ENCODE results near the gene CCDC112.
A peak's percentile ranks its signal among the peaks of the same experiment; 100 is the strongest.

CCDC112 gene

DNA sequence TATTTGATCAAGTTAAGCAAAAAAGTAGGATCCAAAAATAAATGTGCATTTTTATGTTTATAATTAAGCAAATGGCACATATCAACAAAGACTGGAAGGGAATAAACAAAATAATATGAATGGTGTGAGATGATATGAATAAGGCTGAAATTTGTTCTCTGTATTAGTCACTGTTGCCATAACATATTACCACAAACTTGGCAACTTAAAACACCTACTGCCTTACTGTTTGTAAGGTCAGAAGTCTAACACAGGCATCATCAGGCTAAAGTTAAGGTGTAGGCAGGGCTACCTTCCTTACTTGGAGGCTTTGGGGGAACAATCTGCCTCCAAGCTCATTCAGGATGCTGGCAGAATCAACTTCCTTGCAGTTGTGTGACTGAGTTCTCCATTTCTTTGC is 53.0 kb downstream of the CCDC112 start:
- POLR2A ChIA-PET (ENCODE audit: low non-redundant PET): no interaction called here
- TF ChIP-seq, protein P1, sequence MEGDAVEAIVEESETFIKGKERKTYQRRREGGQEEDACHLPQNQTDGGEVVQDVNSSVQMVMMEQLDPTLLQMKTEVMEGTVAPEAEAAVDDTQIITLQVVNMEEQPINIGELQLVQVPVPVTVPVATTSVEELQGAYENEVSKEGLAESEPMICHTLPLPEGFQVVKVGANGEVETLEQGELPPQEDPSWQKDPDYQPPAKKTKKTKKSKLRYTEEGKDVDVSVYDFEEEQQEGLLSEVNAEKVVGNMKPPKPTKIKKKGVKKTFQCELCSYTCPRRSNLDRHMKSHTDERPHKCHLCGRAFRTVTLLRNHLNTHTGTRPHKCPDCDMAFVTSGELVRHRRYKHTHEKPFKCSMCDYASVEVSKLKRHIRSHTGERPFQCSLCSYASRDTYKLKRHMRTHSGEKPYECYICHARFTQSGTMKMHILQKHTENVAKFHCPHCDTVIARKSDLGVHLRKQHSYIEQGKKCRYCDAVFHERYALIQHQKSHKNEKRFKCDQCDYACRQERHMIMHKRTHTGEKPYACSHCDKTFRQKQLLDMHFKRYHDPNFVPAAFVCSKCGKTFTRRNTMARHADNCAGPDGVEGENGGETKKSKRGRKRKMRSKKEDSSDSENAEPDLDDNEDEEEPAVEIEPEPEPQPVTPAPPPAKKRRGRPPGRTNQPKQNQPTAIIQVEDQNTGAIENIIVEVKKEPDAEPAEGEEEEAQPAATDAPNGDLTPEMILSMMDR (conservative IDR thresholded peaks at IDR 0.05; ENCODE audit: low read depth): no peak
- CTCF ChIA-PET: interaction anchor here (0.6 to 0.9 kb wide), 3 partner anchors 9 to 1003 kb away, joined by 3 to 5 read pairs (median 3); no protein-coding TSS in a partner anchor
- H3K27ac ChIP-seq: no peak overlapping the region
- DNase-seq (ENCODE audit: low spot score): peak; percentile 35

DNA sequence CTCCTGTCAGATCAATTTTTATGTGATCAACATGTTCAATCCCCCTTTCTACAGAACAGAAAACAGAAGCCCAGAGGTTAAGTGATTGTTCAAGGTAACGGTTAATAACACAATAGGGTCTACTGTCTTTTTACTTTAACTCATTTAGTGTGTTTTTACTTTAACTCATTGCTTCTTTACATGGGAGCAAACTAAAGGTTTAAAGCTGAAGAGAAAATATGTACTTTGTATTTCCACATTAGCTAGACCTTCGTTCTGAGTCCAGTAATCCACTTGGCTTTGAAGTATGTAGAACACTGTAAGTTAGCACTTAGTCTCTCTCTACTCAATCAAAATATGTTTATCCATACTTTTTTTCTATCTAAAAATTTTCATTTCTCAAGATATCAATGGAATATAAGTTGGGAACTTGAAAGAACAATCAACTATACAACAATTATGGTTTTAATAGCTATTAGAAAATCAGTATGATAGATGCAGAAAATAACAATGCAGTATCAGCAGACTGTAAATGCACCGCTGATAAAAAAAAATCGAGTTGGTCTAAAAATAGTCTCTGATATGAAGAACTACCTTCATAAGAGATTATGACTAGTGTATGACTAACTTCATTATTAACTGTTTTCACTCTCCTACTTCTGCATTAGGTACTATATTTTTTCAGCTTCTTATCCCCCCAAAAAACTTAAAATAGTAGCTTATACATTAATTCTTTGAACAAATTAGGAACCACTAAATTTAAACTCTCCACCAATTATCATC is 54.4 kb downstream of the CCDC112 start:
- TF ChIP-seq, protein P1 (conservative IDR thresholded peaks at IDR 0.05; ENCODE audit: low read depth): no peak
- peak; percentile 17 for DNase-seq (ENCODE audit: low spot score)
- H3K27ac ChIP-seq: no peak overlapping the region
- POLR2A ChIA-PET (ENCODE audit: low non-redundant PET): interaction anchor here (0.6 kb wide), 1 partner anchor 401 kb away, joined by 6 read pairs; no protein-coding TSS in a partner anchor
- CTCF ChIA-PET: no interaction called here

DNA sequence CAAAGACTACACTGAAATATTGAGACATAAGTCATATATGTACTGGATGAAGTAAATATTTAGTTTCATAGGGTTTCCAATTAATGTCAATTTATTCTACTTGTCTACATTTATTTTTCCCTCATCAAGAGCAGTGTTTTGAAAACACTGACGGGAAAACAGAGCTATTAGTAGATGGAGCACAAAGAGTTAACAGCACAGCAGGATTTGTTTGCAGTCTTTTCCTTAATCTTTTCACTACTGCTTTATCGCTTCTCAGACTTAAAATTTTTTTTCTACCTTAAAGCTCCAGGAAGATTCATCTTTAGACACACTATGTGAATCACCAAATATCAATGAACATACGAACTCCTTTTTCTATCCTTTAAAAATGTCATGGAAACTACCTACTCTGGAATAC is 59.4 kb downstream of the CCDC112 start:
- TF ChIP-seq, protein P1 (conservative IDR thresholded peaks at IDR 0.05; ENCODE audit: low read depth): no peak
- no peak overlapping the region for H3K27ac ChIP-seq
- CTCF ChIA-PET: interaction anchor here (0.5 to 0.6 kb wide), 2 partner anchors 29 to 198 kb away, joined by 3 to 5 read pairs; no protein-coding TSS in a partner anchor
- POLR2A ChIA-PET (ENCODE audit: low non-redundant PET): no interaction called here
- no peak for DNase-seq (ENCODE audit: low spot score)

DNA sequence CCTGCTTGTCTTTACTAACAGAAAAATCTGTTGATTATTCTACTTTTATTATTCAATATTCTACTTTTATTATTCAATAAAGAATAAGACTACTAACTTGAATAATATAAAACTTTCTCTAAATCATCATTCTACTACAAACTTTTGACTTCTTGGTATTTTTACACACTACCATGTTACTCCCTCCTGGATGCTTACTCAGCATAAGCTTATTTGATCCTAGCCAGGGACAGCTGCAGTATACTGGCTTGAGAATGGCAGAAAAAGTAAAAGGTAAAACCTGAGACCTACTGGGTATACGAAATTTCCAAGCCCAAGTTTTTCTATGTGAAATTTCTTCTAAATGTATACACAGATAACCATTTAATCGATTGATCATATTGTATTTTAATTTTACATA is 59.9 kb downstream of the CCDC112 start:
- CTCF ChIA-PET: interaction anchor here (0.6 kb wide), 1 partner anchor 198 kb away, joined by 5 read pairs; no protein-coding TSS in a partner anchor
- H3K27ac ChIP-seq: no peak overlapping the region
- TF ChIP-seq, protein P1 (conservative IDR thresholded peaks at IDR 0.05; ENCODE audit: low read depth): no peak
- POLR2A ChIA-PET (ENCODE audit: low non-redundant PET): no interaction called here
- DNase-seq (ENCODE audit: low spot score): no peak

DNA sequence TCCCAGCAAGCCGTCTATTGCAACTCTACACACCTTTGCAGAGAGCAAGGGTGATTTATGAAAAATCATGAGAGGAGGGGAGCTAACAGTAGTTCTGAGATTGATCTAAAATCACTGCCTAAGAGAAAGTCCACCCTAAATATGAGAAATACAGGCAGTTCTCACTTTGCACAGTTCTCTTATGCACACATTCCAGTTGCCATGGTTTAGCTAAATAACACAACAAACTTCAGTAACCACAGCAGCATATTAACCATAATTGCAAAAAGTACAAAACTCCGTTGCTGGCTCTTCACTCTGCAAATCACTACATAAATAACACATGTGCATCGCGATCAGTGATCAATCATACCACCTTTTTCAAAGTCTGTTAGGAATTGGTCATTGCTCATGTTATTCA is 64.9 kb downstream of the CCDC112 start:
- ChIA-PET POLR2A (ENCODE audit: low non-redundant PET) (no interaction called here), CTCF (interaction anchor here (0.6 kb wide), 1 partner anchor 785 kb away, joined by 4 read pairs; no protein-coding TSS in a partner anchor)
- no peak for DNase-seq (ENCODE audit: low spot score)
- TF ChIP-seq, protein P1 (conservative IDR thresholded peaks at IDR 0.05; ENCODE audit: low read depth): no peak
- no peak overlapping the region for H3K27ac ChIP-seq

DNA sequence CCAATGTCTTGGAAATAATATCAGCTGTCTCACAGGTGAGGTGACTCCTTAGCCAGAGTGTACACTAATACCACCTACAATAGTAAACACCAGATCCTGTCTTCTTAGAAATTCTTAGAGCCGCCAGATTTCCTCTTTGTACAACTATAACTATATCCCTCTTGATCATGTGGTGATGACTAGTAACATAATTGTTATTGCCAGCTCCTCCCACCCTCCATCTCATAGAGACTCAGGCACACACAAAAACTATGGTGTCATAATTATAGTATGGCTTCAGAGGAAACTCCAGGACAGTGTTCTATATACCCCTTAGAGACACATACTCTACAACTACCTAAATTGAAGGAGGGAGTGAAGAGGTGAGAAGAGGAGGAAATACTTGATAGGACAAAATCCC is 66.8 kb downstream of the CCDC112 start:
- TF ChIP-seq, protein P1 (conservative IDR thresholded peaks at IDR 0.05; ENCODE audit: low read depth): no peak
- CTCF ChIA-PET: no interaction called here
- POLR2A ChIA-PET (ENCODE audit: low non-redundant PET): no interaction called here
- no peak overlapping the region for H3K27ac ChIP-seq
- DNase-seq (ENCODE audit: low spot score): no peak

All from RWPE1 (cell line).